ENCODE data around the gene RNFT2. TPM values are rescaled to one million over a fixed set of nuclear protein-coding genes. Genes with fewer than 3 reads are reported as not detected.
"Not testable (repeated sequence)": the region's sequence is repeated elsewhere in the genome, so short reads cannot be mapped to it uniquely, and the experiment has no call there.

RNFT2 gene
- total and polyA plus RNA-seq, 5 donors, result 0.81 to 3.8 (median 2.5) TPM

DNA sequence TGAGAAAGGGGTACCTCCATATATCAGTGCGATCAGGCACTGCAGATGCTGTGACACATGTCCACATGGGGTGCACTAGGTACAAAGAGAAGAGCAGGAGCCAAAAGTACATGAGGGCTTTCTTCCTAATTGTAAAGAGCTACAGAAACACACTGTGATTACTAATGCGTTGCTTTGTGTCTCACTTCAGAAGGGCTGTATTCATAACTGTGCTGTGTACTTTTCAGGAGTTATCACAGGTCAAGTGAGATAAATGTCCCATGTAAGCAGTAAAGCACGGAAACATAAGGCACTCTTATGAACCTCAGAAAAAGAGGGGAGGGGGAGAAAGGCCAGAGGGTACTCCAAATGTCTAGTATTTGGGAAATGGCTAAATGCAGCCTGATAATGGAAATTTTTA, 10.9 kb upstream of the RNFT2 start:
- no peak overlapping the region for H3K4me3 ChIP-seq (ENCODE audit: low read length)
- H3K9me3 ChIP-seq (ENCODE audit: control insufficient read depth, low read length), result no peaks in the 10 kb centered on the region
- H3K27ac ChIP-seq (ENCODE audit: low read length), result no peak overlapping the region
- intact Hi-C loops (cut with DNase I), result no loop called here
- DNase-seq (no peak), ATAC-seq (no peak)
- H3K27me3 ChIP-seq (ENCODE audit: control insufficient read depth, insufficient read depth), result no peaks in the 10 kb centered on the region
- H3K4me1 ChIP-seq (ENCODE audit: control insufficient read depth, insufficient read depth, low read length), result peaks cover 6% of the 10 kb centered on the region
- WGBS, result 65% methylated on average over 3 of the region's 3 CpGs

DNA sequence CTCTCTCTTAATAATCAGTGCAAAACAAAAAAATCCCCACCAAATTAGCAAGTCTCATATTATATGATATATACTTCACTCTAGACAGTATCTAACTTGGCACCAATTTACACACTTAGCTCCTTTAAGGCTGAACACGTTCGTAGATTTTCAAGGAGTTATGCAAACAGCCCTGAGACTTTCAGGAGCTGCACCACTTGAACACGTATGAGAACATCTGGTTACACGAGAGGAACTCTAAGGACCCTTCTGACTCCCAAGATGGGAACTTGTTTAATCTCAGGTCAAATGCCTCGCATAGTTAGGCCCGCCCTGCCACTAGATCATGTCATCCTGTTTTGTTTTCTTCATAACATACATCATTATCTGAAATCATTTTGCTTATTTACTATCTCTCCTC, 10.2 kb upstream of the RNFT2 start:
- H3K9me3 ChIP-seq (ENCODE audit: control insufficient read depth, low read length), result no peaks in the 10 kb centered on the region
- intact Hi-C loops (cut with DNase I), result no loop called here
- H3K27ac ChIP-seq (ENCODE audit: low read length), result no peak overlapping the region
- DNase-seq (no peak), ATAC-seq (no peak)
- H3K27me3 ChIP-seq (ENCODE audit: control insufficient read depth, insufficient read depth), result no peaks in the 10 kb centered on the region
- 60% methylated on average over 6 of the region's 6 CpGs for WGBS
- H3K4me1 ChIP-seq (ENCODE audit: control insufficient read depth, insufficient read depth, low read length), result peaks cover 6% of the 10 kb centered on the region
- H3K4me3 ChIP-seq (ENCODE audit: low read length), result no peak overlapping the region

DNA sequence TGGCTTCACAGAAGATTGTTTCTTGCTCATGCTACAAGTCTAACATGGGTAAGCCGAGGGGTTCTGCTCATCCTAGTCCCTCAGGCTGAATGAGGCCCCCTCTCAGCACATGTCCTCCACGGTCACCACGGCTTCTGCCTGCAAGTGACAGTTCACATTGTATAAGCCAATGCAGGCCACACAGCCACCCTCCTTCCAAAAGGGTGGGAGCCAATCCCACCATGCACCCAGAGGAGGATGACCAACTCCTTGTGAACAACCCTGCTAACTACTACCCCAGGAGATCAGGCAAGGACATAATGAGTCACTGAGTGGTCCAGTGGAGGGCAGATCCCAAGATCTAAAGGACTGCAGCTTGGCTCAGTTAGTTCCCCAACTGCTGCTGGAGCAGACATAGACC, 6.3 kb upstream of the RNFT2 start:
- no peak for DNase-seq
- H3K27me3 ChIP-seq (ENCODE audit: control insufficient read depth, insufficient read depth), result no peaks in the 10 kb centered on the region
- H3K9me3 ChIP-seq (ENCODE audit: control insufficient read depth, low read length), result no peaks in the 10 kb centered on the region
- no peak overlapping the region for H3K4me3 ChIP-seq (ENCODE audit: low read length)
- peaks cover 4% of the 10 kb centered on the region for H3K4me1 ChIP-seq (ENCODE audit: control insufficient read depth, insufficient read depth, low read length)
- ATAC-seq, result peak in 1 of 2 donors; percentile 13
- intact Hi-C loops (cut with DNase I), result no loop called here
- no peak overlapping the region for H3K27ac ChIP-seq (ENCODE audit: low read length)
- WGBS, result 92% methylated on average over 3 of the region's 3 CpGs

DNA sequence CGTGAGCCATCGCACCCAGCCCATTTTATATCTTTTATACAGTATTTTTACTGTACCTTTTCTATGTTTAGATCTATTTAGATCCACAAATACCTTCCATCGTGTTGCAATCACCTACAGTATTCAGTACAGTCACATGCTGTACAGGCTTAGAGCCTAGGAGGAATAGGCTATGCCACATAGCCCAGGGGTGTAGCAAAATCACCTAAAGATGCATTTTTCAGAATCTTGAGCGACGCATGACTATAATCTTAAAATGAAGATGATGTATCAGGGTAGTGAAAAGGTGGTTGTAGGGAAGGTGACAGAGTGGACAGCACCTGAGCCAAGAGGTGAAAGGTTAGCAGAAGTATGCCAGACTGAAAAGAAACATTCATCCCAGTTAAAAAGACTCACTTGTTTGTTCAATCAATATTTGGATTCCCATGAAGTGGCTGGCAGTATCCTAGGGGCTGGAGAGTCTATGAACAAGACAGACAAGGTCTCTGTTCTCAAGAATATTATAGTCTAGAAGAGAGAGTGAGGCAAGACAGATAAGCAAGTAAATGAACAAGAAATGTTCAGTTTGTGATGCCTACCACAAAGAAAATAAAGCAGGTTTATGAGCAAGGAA, 3.9 kb upstream of the RNFT2 start:
- H3K4me3 ChIP-seq (ENCODE audit: low read length), result no peak overlapping the region
- DNase-seq (no peak), ATAC-seq (no peak)
- H3K27me3 ChIP-seq (ENCODE audit: control insufficient read depth, insufficient read depth), result no peaks in the 10 kb centered on the region
- H3K27ac ChIP-seq (ENCODE audit: low read length), result no peak overlapping the region
- 92% methylated on average over 5 of the region's 5 CpGs for WGBS
- no peaks in the 10 kb centered on the region for H3K9me3 ChIP-seq (ENCODE audit: control insufficient read depth, low read length)
- no peaks in the 10 kb centered on the region for H3K4me1 ChIP-seq (ENCODE audit: control insufficient read depth, insufficient read depth, low read length)
- intact Hi-C loops (cut with DNase I), result no loop called here

DNA sequence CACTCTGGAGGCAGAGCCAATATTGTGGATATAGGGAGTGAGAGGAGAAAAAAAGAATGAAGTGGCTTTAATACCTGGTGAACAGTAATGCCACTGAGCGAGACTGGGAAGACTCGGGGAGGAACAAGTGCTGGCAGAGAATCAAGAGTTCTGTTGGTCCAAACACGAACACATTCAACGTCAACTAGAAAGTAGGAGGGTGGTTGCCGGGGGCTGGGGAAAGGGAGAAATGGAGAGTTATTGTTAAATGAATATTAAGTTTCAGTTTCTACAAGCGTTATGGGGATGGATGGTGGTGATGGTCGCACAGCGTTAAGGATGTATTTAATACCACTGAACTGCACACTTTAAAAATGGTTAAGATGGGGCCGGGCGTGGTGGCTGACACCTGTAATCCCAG, 3.0 kb upstream of the RNFT2 start:
- H3K27ac ChIP-seq (ENCODE audit: low read length), result no peak overlapping the region
- intact Hi-C loops (cut with DNase I), result no loop called here
- ATAC-seq (no peak), DNase-seq (no peak)
- H3K9me3 ChIP-seq (ENCODE audit: control insufficient read depth, low read length), result no peaks in the 10 kb centered on the region
- no peak overlapping the region for H3K4me3 ChIP-seq (ENCODE audit: low read length)
- H3K4me1 ChIP-seq (ENCODE audit: control insufficient read depth, insufficient read depth, low read length), result no peaks in the 10 kb centered on the region
- no peaks in the 10 kb centered on the region for H3K27me3 ChIP-seq (ENCODE audit: control insufficient read depth, insufficient read depth)
- 83% methylated on average over 10 of the region's 10 CpGs for WGBS

DNA sequence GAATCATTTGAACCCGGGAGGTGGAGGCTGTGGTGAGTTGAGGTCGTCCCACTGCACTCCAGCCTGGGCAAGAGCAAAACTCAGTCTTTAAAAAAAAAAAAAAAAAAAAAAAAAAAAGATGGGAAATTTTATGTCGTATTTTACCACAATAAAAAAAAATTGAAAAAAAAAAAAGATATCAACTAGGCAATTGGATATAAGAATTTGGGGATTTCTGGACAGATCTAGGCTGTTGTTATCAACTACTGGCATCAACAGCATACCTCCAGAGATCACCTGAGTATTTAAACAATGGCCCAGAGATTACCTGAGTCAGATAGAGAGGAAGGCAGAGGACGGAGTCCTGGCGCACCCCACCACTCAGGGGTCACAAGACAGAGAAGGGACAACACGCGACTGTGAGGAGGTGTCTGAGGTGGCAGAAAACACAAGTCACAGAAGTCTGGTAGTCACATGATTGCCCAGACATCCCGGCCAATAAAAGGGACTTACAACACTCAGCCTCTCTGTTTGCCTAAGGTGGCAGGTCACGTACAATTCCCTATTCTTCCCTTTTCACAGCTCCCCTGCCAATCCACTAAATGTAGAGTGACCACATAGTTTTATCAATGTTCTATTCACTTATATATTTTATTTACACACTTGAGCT, 2.0 kb upstream of the RNFT2 start:
- 67% methylated on average over 9 of the region's 9 CpGs for WGBS
- ATAC-seq, result no peak
- DNase-seq, result no peak
- Histone ChIP-seq H3K4me3 (ENCODE audit: low read length) (peak overlapping the region; percentile 90), H3K9me3 (ENCODE audit: control insufficient read depth, low read length) (no peaks in the 10 kb centered on the region), H3K4me1 (ENCODE audit: control insufficient read depth, insufficient read depth, low read length) (no peaks in the 10 kb centered on the region), H3K27me3 (ENCODE audit: control insufficient read depth, insufficient read depth) (no peaks in the 10 kb centered on the region), H3K27ac (ENCODE audit: low read length) (no peak overlapping the region)
- intact Hi-C loops (cut with DNase I), result no loop called here

DNA sequence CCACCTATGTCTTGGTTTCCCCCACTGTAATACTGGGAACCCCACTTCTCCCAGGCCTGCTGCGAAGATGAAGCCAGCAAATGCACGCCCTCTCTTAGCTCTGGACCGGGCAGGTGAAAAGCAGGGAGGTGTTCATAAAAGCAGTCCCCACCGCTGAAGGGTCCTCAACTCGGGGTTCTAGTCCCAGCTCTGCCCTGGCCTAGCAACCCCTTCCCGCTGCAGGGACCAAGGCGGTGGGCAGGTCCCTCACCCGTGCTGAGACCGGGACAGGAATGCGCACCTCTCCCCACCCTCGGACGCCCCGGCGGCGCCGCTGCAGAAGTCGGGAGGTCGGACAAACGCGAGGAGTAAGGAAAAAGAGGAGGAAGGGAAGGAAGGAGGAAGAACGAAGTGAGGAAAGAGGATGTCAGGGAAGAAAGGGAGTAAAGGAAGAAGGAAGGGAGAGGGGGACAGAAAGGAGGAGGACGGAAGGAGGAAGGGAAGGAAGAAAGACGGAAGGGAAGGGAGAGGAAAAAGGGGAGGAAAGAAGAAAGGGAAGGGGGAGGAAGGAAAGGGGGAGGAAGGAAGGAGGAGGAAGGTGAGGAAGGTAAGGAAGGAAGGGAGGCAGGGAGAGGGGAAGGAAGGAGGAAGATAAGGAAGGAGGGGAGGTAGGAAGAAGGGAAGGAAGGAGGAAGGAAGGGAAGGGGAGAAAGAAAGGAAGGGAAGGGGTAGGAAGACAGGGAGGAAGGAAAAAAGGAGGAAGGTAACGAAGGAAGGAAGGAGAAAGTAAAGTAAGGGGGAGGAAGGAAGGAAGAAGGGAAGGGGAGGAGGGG, 947 bp upstream of the RNFT2 start:
- peak in 1 of 3 donors; percentile 58 for DNase-seq
- Histone ChIP-seq H3K27me3 (ENCODE audit: control insufficient read depth, insufficient read depth) (no peaks in the 10 kb centered on the region), H3K9me3 (ENCODE audit: control insufficient read depth, low read length) (no peaks in the 10 kb centered on the region), H3K4me1 (ENCODE audit: control insufficient read depth, insufficient read depth, low read length) (no peaks in the 10 kb centered on the region), H3K4me3 (ENCODE audit: low read length) (peak overlapping the region; percentile 90), H3K27ac (ENCODE audit: low read length) (no peak overlapping the region)
- WGBS, result 1% methylated on average over 24 of the region's 24 CpGs
- intact Hi-C loops (cut with DNase I), result no loop called here
- ATAC-seq, result no peak

DNA sequence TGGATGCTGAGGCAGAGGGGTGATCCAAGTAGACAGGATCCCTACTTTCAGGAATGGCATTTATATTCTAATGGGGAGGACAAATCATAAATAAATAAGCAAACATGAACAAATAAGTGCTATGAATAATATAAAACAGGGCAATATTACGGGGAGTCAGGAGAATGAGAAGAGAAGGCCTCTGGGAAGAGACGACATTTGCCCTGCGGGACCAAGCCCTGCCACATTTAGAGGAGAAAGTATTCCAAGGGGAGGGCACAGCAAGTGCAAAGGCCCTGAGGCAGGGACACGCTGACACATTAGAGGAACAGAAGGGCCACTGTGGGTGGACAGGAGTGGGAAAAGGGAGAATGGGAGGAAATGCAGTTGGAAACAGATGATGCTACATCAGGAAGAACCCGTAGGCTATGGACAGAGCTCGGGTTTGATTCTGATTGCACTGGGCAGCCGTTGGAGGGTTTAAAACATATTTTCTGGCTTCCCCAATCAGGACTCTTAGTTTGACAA, 1.3 kb downstream of the RNFT2 start:
- 89% methylated on average over 7 of the region's 7 CpGs for WGBS
- DNase-seq (no peak), ATAC-seq (no peak)
- H3K4me1 ChIP-seq (ENCODE audit: control insufficient read depth, insufficient read depth, low read length), result no peaks in the 10 kb centered on the region
- no peak overlapping the region for H3K4me3 ChIP-seq (ENCODE audit: low read length)
- H3K27ac ChIP-seq (ENCODE audit: low read length), result no peak overlapping the region
- no peaks in the 10 kb centered on the region for H3K27me3 ChIP-seq (ENCODE audit: control insufficient read depth, insufficient read depth)
- H3K9me3 ChIP-seq (ENCODE audit: control insufficient read depth, low read length), result no peaks in the 10 kb centered on the region
- intact Hi-C loops (cut with DNase I), result no loop called here

DNA sequence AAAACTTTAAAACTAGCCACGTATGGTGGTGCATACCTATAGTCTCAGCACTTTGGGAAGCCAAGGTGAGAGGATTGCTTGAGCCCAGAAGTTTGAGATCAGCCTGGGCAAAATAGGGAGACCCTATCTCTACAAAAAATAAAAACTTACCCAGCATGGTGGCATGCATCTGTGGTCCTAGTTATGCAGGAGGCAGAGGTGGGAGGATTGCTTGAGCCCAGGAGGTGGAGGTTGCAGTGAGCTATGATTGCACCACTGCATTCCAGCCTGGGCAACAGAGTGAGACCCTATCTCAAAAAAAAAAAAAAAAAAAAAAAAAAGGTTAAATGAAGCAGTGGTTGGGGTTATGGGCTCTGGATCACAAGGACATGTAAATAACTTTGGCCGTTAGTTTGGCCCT, 4.7 kb downstream of the RNFT2 start:
- not testable (repeated sequence) for DNase-seq, ATAC-seq

DNA sequence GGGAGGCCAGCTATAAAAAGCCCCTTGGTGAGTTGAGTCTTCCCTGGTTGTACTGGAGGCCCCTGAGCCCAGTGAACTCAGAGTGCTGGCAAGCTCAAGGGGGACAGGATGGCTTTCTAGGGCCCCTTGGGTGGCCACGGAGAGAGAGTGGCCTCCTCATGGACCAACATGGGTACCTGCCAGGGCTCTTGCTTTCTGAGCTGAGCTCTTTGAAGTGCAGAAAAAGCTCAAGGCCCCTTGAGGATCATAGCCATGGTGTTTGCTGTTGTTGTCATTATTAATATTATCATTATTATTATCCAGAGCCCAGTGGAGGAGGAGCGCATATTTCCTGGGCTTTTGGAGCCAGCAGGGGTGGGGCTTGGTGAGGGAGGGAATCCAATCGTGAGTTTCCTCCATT, 6.7 kb downstream of the RNFT2 start:
- Histone ChIP-seq H3K9me3 (ENCODE audit: control insufficient read depth, low read length) (no peaks in the 10 kb centered on the region), H3K4me1 (ENCODE audit: control insufficient read depth, insufficient read depth, low read length) (peaks cover 1% of the 10 kb centered on the region), H3K27me3 (ENCODE audit: control insufficient read depth, insufficient read depth) (no peaks in the 10 kb centered on the region), H3K27ac (ENCODE audit: low read length) (no peak overlapping the region), H3K4me3 (ENCODE audit: low read length) (no peak overlapping the region)
- intact Hi-C loops (cut with DNase I), result no loop called here
- 29% methylated on average over 3 of the region's 3 CpGs for WGBS
- ATAC-seq, result no peak
- DNase-seq, result no peak

More for the DNA sequence above, 4.7 kb downstream of the RNFT2 start:
- H3K27me3 ChIP-seq (ENCODE audit: control insufficient read depth, insufficient read depth); H3K9me3 ChIP-seq (ENCODE audit: control insufficient read depth, low read length); intact Hi-C loops (cut with DNase I); H3K4me1 ChIP-seq (ENCODE audit: control insufficient read depth, insufficient read depth, low read length); H3K27ac ChIP-seq (ENCODE audit: low read length); H3K4me3 ChIP-seq (ENCODE audit: low read length): not testable (repeated sequence)
- WGBS, result 78% methylated on average over 2 of the region's 2 CpGs

DNA sequence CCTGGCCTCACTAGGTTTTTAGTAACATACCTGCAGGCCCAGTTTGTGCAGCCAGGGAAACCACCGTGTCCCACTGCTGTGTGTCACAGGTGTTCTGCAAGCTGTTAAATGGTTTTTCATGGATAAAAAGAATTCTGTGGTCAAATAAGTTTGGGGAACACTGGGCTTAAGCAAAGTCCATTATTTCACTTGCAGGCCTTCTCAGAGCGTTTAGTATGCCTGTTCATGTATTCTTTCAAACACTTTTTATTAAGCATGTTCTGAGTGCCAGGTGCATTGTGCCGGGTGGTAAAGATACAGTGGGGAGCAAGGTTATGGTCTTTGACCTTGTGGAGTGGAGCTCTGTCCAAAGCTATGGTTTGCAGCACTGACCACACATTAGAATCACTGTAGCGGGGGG, 7.4 kb downstream of the RNFT2 start:
- intact Hi-C loops (cut with DNase I), result no loop called here
- DNase-seq (no peak), ATAC-seq (no peak)
- Histone ChIP-seq H3K4me3 (ENCODE audit: low read length) (no peak overlapping the region), H3K9me3 (ENCODE audit: control insufficient read depth, low read length) (no peaks in the 10 kb centered on the region), H3K27ac (ENCODE audit: low read length) (no peak overlapping the region), H3K4me1 (ENCODE audit: control insufficient read depth, insufficient read depth, low read length) (peaks cover 1% of the 10 kb centered on the region), H3K27me3 (ENCODE audit: control insufficient read depth, insufficient read depth) (no peaks in the 10 kb centered on the region)
- 92% methylated on average over 4 of the region's 4 CpGs for WGBS
